ENCODE results near the gene HIPK2.

The HIPK2 gene

DNA sequence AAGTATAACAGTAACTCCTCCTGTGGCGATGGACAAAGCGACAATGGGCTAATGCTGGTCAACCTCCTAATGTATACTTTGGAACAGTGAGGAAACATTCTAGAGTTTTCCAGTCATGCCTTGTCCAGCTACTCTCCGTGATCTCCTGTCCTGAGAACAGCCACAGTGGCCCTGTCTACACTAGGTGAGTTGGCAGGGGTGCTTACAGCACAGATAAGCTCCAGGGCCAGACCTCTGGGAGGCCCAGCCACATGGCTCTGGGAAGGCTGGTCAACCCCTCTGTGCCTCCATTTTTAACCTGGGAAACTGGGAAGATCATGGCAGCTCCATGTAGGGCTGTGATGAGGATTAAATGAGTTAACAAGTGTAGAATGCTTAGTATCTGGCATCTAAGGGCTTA, 197.4 kb downstream of the HIPK2 start:
- no peak for DNase-seq

DNA sequence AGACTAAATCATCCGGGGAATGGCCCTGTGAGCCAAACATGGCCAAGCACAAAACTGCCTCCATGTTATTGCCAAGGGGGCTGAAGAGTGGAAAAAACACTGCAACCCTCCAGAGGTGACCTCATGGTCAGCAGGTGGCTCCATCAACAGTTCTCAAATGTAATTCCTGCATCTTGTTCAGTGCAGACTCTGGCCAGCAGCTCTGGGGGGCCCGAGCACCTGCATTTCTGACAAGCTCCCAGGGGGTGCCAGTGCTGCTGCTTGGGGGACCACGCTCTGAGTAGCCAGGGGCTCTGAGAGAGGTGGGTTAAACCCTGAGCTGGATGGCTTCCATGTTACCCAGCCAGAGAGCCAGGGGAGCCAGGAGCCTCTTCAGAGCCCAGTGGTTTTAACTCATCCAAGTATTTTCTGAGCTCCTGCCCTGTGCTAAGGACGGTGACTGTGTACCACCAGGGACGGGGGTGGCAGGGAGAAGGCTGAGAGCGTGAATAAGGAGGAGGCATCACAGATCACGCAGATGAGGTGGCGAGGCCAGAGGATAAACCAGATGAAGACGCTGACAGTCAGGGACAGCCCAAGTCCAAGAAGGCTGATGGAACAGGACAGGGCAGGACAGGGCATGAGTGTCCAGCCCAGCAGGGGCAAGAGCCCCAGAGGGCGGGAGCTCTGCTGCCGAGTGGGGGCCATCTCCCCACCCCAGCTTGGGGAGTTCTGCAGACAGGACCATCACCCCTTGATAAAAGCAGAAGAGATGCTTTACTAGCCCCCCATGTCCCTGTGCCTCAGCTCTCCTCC, 201.4 kb downstream of the HIPK2 start:
- no peak for DNase-seq

DNA sequence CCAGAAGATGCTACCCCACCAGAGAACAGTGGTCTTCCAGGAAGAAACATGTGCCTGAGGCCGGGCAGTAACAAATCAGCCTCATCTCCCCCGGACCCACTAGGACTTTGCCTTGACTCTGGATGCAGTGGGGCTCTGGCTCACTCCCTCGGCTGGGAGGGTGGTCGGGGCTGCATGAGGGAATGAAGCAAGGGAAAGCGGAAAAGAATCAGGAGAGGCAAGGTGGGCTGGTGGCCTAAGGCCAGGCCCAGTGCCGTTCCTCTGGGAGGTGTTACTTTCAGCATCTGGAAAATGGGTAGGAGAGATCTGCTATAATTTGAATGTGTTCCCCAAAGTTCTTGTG, 202.5 kb downstream of the HIPK2 start:
- no peak for DNase-seq

DNA sequence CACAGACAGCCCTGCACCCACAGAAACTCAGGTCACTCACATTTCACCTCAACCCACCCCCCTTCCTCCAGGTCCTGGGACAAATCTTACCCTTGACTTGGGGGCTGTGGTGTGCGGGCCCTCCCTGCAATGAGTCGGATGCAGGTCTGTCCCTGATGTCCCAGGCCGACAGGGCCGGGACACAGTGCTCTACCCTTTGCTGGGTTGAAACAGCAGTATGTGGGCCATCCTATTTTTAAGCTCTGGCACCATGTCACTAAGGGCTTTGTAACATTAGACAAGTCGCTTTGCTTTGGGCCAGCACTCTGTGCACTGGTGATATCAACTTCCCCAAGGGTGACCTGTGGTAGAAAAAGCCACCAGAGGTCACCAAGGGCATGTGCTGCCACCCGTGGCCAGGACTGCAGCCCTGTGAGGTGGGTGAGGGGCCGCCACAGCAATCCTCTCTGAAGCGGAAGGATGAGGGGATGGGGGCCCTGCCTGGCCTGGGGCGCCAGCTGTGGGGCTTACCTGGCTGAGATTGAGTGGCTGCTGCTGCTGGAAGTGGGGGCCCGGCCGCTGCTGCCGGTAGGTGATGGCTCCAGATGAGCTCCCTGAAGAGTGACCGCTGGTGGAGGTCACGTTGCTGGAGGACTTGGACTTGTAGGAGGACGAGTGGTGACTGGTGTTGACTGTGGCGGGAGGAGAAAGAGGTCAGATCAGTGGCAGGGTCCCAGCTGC, 203.0 kb downstream of the HIPK2 start:
- no peak for DNase-seq

DNA sequence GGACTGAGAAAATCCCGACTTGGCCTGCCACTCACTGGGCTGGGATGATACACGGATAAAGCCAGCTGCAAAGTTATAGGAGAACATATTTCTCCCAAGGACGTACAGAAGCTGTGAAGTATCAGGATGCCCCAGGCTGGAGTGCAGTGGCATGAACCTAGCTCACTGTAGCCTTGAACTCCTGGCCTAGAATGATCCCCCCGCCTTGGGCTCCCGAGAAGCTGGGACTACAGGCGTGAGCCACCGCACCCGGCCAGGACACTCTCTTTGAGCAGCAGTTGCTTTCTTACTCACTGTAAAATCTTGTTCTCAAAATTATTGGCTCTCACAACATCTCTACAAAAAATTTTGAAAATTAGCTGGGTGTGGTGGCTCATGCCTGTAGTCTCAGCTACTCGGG, 203.9 kb downstream of the HIPK2 start:
- no peak for DNase-seq

DNA sequence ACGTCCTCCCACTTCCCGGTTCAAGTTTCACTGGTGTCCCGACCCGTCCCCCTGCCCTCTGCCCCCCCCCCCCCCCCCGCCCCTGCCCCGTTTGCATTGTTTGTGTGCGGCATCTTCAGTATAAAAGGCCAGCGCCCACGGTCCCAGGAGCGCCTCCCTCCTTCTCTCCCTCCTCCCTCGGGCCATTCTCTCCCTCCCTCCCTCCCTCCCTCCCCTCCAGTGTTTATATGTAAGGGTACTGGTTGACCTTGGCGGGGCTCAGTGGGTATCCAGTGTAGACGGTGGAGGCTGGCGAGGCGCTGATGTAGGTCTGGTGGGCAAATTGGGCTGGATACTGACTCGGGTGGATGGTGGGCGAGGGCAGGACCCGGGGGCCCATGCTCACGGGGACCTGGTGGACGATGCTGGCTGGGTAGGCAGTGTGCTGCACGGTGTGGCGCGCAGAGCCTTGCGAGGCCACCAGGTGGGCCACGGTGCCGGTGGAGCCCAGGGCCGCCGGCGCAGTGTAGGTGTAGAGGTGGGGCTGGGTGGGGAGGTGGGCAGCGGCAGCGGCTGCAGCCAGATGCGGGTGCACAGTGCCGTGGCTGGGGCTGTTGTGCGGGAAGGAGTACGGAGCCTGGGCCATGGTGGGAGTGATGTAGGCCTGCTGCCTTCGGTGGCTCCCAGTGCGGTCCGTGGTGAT, 205.0 kb downstream of the HIPK2 start:
- no peak for DNase-seq

DNA sequence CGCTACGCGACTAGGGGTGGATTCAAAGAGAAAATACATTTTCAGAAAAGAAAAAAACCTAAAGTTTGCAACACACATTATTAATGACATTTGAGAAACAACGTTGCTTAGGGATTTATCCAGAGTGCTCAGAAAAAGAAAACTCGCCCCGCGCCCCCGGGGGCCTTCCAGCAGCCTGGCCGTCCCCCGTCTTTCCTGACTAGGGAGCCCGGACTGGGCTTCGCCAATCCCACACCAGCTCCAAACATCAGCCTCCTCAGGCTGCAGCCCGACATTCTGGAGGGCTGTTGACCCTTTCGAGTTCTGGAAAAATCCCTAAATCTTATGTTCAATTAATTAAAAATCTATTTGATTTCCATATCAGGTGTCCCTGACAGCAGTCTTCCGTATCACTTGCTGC, 205.7 kb downstream of the HIPK2 start:
- DNase-seq: no peak

DNA sequence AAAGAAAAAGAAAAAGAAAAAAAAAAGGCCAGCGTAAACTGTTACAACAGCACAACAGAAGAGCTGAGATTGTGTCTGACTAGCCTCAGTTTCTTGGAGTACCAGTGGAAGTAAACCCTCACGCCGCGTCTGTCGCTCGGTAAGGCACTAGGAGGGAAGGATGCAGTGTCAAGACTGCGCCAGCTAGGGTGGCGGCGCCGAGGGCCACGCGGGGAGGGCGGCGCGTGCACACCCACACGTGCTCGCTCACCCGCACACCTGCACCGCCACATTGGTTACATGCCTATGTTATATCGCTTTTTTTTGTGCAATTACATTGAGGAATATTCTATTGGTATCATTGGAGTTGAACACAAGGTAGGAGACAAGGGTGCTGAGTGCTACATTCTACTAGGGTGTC, 206.1 kb downstream of the HIPK2 start:
- DNase-seq: no peak

DNA sequence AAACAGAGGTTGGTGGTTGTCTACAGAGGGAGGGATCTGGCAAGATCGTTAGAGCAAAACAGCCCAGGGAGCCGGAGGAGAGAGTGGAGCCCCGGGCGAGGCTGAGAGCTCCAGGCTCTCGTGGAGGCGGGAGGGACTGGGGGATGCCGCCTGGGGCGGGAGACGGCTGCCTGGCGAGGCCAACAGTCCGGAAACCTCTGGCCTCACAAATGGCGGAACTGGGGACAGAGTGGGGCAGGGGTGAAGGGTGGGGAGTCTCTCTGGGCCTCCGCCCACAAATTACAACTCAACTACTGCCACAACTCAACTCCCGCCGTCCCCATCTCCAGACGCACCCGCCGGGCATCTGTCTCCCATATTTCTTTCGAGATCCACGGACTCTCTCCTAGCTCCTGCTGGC, 206.6 kb downstream of the HIPK2 start:
- DNase-seq: no peak

DNA sequence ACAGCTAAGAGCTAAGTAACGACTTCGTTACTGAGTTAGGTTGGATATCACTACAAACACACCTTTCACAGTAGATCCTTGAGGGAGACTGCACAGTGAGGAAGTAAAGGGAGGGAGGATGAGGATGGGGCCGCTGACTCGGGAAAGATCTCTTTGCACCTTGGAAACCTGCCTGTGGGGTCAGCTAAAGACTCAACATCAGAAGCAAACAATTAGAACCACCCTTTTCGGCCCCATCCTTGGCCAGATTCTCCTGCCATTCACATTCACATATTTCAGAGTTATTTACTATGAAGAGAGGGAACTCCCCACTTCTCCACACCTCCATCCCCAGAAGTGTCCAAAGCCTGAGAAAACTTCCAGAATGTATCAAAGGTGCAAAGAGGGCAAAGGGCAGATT, 207.2 kb downstream of the HIPK2 start:
- DNase-seq: no peak

DNA sequence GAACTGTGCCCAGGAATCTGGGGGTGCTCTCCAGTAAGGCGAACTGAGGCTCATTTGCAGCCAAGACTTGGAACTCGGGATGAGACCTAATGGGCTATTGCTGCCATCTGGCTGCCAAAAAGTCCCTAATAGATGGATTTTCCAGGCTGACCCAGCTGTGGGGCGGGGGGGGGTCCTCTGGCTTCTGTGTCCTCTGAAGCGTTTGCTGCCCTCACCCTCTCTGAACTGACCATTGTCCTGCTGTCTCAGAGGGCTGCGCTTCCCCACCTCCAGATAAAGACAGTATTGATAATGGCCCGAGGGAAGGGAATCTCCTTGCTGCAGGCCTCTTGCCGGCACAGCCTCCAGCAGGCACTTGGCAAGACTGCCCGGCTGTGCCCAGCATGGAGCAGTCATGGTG, 207.7 kb downstream of the HIPK2 start:
- DNase-seq: no peak

DNA sequence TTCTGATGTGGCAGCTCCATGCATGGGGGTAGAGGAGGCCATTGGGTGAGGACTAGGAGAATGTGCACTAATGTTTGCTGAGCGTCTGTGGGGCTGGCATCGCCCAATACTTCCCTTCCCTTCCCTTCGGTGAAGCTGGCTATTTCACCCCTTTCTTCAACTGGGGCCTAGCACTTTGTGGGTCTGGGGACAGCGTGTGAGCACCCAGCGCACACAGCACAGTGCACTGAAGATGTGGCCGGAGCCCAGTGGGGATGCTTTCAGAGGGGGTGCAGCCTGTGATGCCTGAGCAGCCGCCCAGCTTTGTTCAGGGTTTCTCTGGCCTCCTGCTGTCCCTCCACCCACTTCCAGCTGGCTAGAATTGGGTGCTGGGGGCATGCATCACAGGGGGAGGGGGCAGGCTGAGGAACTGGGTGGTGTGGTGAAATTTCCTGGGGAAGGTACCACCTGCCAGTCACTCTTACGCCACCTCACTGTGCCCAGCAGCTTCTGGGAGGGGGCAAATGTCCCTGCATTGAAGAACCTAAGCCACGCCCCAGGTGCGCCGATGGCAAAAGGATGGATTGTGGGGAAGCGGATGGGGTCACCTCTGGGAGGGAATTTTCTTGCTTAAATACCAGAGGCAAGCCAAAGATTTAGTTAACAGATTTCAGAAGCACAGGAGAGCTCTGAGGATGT, 208.8 kb downstream of the HIPK2 start:
- no peak for DNase-seq

DNA sequence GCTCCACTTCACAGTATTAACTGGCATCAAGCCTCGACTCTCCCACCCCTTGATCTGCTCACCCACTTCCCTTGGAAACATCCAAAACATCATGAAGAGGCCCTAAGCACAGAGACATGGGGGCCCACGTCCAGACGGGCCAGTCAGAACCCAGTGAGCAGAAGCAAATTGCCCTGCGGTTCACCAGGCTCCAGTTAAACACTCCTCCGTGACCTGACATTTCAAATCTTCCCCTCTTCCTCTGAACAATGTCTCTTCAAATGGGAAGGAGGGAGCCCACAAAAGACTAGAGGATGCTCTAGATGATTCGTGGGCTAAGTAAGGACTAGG, 209.5 kb downstream of the HIPK2 start:
- no peak for DNase-seq

DNA sequence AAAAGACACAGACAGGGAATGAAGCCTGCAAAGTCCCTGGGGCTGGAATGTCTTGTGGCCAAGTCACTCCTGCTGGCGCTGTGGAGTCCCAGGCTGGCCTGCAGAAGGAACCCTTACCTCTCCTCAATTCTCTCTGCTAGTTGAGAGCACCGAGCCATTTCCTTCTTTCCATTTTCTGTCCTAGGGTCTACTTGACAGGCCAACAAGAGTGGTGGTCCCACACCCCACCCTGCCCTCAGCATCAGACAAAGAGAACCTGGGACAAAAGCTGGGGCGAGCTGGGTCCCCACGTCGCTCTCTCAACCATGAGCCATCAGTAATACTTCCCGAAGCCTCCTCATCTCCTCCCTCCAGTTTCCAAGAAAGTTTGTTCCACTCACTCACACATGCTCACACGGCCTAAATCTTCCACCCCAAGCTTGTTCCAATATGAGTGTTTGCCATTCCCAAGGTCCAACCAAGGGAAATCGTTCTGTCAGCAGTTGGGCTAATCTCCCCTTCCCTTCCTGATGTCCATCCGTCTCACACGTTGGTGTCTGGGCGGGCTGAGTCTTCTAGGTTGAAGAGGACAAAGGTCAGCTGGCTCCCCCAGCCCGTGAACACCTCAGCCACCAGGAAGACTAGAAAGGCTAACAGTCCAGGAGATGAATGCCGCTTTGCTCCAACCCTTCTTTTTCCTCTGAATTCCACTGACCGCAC, 210.0 kb downstream of the HIPK2 start:
- no peak for DNase-seq

DNA sequence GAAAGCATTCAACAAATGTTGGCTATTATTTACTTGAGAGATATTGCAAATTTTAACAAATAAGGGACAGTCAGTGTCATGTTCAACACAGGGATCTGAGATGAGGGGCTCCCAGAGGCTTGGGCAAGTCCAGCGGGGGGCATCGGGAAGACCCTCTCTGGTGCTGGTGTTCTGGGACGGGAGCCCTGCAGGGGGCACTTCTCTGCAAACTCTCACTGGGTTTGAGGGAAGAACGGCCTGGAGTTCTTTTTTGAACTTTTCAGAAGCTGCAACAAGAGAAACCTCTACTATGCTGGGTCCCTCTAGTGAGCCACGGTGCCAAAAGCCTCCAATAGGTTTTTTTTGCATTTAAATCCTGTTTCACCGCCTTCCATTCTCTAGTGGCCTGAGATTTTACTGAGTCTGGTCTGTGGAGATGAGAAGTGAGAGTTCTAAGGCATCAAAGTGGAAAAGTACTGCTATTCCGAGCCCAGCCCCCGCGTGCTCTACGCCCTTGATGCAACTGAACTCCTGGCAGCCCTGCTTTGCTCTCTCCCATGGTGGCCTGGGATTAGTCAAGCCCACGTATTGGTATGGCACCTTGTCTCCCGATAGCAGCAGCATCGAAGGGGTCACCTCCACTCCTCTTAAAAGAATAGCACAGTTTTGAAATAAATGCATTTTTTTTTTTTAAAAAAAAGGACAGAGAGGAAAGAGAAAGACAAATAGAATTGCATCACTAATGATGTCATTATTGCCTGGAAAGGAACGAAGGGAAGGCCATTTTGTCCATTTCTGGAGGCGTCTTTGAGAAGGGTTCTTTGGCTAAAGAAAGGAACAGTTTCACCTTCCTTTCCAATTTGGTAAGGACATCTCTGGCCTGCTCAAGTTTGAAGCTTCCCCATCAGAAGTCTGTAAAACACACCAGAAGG, 210.8 kb downstream of the HIPK2 start:
- no peak for DNase-seq

DNA sequence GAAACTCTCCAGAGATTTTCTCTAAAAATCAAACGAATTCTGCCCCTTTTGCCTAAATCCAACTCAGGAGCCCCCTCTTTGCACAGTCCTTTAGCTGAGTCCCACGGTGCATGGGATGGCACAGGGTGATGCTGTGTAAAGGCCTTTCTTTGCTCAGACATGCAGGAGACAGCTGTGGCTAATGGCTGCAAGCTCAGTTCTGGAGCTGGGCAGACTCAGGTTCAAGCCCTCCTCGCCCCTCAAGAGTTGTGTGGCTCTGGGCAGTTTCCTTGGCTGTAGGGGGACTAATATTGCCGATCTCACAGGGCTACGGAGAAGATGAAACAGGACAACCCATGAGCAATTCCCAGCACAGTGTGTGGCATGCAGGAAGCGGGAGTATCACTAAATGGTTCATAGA, 211.7 kb downstream of the HIPK2 start:
- DNase-seq: no peak

DNA sequence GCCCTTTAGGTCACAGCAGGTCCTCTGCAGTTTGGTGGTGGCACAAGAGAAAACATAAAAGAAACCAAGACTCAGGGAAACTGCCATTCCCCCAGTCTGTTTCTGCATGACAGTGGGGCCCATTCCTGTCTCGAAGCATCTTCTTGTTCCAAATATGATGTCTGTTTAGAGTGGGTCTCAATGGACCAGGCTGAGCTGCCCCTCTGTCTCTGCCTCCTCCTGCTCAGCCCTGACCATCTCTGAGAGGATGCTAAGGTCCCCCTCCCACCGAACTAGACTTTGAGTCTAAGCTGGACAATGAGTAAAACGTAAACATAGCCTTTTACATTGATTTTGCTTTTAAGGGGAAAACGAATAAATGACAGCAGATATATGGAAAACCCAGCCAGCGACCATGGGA, 213.9 kb downstream of the HIPK2 start:
- DNase-seq: no peak

DNA sequence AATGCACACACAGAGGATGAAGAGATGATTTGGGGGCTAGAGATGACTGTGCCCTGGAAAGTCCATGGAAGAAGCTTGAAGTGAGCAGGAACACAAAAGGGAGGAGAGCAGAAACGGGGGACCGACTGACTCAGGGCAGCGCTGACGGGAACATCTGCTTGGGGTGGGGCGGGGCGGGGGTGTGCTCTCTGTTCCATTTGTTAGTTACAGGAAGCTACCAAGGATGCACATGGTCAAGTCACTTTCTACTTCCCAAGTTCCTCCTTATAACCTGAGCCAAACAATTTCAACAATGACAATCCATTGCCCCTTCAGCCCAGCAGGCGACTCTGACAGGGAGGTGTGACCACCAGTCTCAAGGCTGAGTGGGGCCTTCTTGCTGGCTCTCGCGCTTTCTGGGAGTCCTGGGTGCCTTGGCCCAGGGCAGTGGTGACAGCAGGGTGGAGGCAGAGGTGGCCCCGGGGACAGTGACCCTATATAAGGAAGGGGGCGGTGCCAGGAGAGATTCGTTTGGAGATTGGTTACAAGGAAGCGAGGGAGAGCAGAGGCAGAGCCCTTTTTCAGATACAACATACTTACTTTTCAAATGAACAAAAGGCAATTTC, 214.7 kb downstream of the HIPK2 start:
- no peak for DNase-seq

DNA sequence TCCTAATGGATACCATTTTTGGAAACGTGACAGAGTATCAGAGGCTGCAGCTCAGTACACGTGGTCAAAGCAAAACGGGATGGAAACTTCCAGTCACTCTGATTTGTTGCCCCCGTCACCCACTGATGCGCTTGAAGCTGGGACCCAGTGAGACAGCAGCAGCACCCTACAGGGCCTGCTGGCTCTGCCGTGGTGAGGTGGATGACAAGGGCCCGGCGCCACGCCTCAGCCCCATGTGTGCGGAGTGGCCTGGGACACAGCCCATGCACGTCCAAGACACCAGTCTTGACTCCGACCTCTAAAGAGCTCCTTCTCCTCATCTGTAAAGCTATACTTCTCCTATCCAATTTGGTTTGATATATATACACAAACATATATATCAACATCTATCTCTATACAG, 215.3 kb downstream of the HIPK2 start:
- DNase-seq: no peak

DNA sequence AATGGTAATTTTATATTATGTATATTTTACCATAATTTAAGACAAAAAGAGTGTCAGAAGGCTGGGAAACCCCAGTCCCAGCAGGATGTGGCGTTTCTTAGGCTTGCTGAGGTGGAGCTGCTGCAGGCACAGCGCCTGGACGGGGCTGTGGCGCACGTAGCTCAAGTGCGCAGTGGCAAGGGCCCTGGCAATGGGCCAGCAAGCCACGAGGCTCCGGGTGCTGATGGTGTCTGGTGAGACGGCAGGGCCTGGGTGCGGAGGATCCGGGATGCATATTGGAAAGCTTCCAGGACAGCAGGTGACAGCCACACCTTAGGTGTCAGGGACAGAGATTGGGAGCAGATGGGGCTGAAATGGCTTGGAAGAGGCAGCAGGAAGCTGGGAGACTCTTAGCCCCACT, 217.1 kb downstream of the HIPK2 start:
- no peak for DNase-seq

DNA sequence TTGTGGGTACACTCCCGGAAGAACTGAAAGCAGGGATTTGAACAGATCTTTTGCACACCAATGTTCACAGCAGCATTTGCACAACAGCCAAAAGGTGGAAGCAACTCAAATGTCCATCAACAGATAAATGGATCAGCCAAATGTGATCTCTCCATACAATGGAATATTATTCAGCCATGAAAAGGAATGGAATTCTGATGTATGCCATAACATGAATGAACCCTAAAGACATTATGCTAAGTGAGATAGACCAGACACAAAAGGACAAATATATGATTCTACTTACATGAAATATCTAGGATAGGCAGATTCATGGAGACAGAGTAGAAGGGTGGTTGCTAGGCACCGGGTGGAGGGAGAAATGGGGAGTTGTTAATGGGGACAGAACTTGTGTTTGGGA, 217.6 kb downstream of the HIPK2 start:
- no peak for DNase-seq
